MM.1S (cell line): ENCODE results near the gene HM13.

Experiments
- DNase-seq: peaks from one replicate; pipeline ENCODE4 v3.0.0-alpha.2; 2015
- H2AFZ ChIP-seq: fragments of 300-600 bp; sonication (generic); 2 replicates; pipeline ENCODE4 v1.6.0; 2016; ENCODE audit warnings: antibody characterized with exemption, low read length
- H3F3A ChIP-seq: fragments of 300-600 bp; sonication (generic); 2 replicates; pipeline ENCODE4 v1.6.1; 2016; ENCODE audit warnings: mild to moderate bottlenecking, antibody characterized with exemption, low read length, moderate library complexity, mixed read lengths; ENCODE audit not compliant: insufficient read depth
- H3K27ac ChIP-seq: fragments of 300-600 bp; sonication (generic); 2 replicates; pipeline ENCODE4 v1.5.1; 2016; ENCODE audit warnings: mild to moderate bottlenecking, low read length
- H3K27me3 ChIP-seq: fragments of 300-600 bp; sonication (generic); replicated peaks from 2 replicates; pipeline ENCODE4 v1.6.0; 2016; ENCODE audit warnings: low read length; ENCODE audit not compliant: insufficient read depth
- H3K36me3 ChIP-seq: fragments of 300-600 bp; sonication (generic); replicated peaks from 2 replicates; pipeline ENCODE4 v1.6.1; 2016; ENCODE audit warnings: mild to moderate bottlenecking, low read length, mixed read lengths; ENCODE audit not compliant: insufficient read depth
- H3K4me1 ChIP-seq: fragments of 300-600 bp; sonication (generic); 2 replicates; pipeline ENCODE4 v1.6.1; 2016; ENCODE audit warnings: low read length, mixed read lengths
- H3K4me2 ChIP-seq: fragments of 300-600 bp; sonication (generic); 2 replicates; pipeline ENCODE4 v1.6.0; 2016; ENCODE audit warnings: low read depth, low read length
- H3K4me3 ChIP-seq: fragments of 300-600 bp; sonication (generic); 2 replicates; pipeline ENCODE4 v1.5.1; 2016; ENCODE audit warnings: low read length, mixed read lengths
- H3K79me2 ChIP-seq: fragments of 300-600 bp; sonication (generic); 2 replicates; pipeline ENCODE4 v1.6.1; 2016; ENCODE audit warnings: mixed run types, low read length, mixed read lengths
- H3K9ac ChIP-seq: fragments of 300-600 bp; sonication (generic); 2 replicates; pipeline ENCODE4 v1.6.1; 2016; ENCODE audit warnings: low read length, mixed read lengths
- H3K9me2 ChIP-seq: fragments of 300-600 bp; sonication (generic); replicated peaks from 2 replicates; pipeline ENCODE4 v1.6.1; 2016; ENCODE audit warnings: mild to moderate bottlenecking, low read length, mixed read lengths; ENCODE audit not compliant: insufficient read depth
- H3K9me3 ChIP-seq: fragments of 300-600 bp; sonication (generic); replicated peaks from 2 replicates; pipeline ENCODE4 v1.6.1; 2016; ENCODE audit warnings: mild to moderate bottlenecking, low read length, mixed read lengths; ENCODE audit not compliant: insufficient read depth
- H4K20me1 ChIP-seq: fragments of 300-600 bp; sonication (generic); 2 replicates; pipeline ENCODE4 v1.6.1; 2016; ENCODE audit warnings: mild to moderate bottlenecking, low read length, moderate library complexity, mixed read lengths; ENCODE audit not compliant: insufficient read depth
- CTCF ChIP-seq: fragments of 300-600 bp; sonication (generic); IDR thresholded peaks from 2 replicates; pipeline ENCODE4 v1.5.1; 2016; ENCODE audit warnings: antibody characterized with exemption, low read length, mixed read lengths
- EZH2 ChIP-seq: fragments of 300-600 bp; sonication (generic); optimal IDR thresholded peaks from 2 replicates; pipeline ENCODE3; 2017; ENCODE audit warnings: low read depth, mild to moderate bottlenecking, antibody characterized with exemption, low read length, mixed read lengths
- EZH2phosphoT487 ChIP-seq: fragments of 300-600 bp; sonication (generic); IDR thresholded peaks from 2 replicates; pipeline ENCODE4 v1.6.1; 2018; ENCODE audit warnings: antibody characterized with exemption, low read length

Gene HM13

GRCh38 chr20:31542201-31542842 lies 28.1 kb downstream of the HM13 start:
- TF ChIP-seq EZH2 (no peak), EZH2phosphoT487 (no peak), CTCF (no peak)
- no peaks in the 10 kb centered on the region for H3K9me2 ChIP-seq
- no peak overlapping the region for H2AFZ ChIP-seq
- no peak overlapping the region for H3K27ac ChIP-seq
- H3K9me3 ChIP-seq: no peaks in the 10 kb centered on the region
- H3K4me2 ChIP-seq: no peak overlapping the region
- H3F3A ChIP-seq: peaks cover 14% of the 10 kb centered on the region; the same call in 1 of the 2 replicates
- DNase-seq: no peak
- H3K79me2 ChIP-seq: peaks cover 87% of the 10 kb centered on the region
- no peaks in the 10 kb centered on the region for H3K27me3 ChIP-seq
- peaks cover 6% of the 10 kb centered on the region; the same call in 1 of the 2 replicates for H3K4me1 ChIP-seq
- no peak overlapping the region for H3K4me3 ChIP-seq
- H4K20me1 ChIP-seq: peaks cover 10% of the 10 kb centered on the region; the same call in 1 of the 2 replicates
- H3K36me3 ChIP-seq: peaks cover 19% of the 10 kb centered on the region
- no peak overlapping the region for H3K9ac ChIP-seq

- no peaks in the 10 kb centered on the region for H3K27me3 ChIP-seq
- H3K4me2 ChIP-seq: no peak overlapping the region
- DNase-seq: no peak
- H3K9ac ChIP-seq: no peak overlapping the region
- no peak overlapping the region for H3K27ac ChIP-seq
- peaks cover 1% of the 10 kb centered on the region; the same call in 1 of the 2 replicates for H3K4me1 ChIP-seq
- H3K9me2 ChIP-seq: no peaks in the 10 kb centered on the region
- H2AFZ ChIP-seq: no peak overlapping the region
- H3K4me3 ChIP-seq: no peak overlapping the region
- peaks cover 9% of the 10 kb centered on the region; the same call in 1 of the 2 replicates for H4K20me1 ChIP-seq
- H3K9me3 ChIP-seq: no peaks in the 10 kb centered on the region
- peaks cover 14% of the 10 kb centered on the region; the same call in 1 of the 2 replicates for H3F3A ChIP-seq
- no peak for TF ChIP-seq EZH2phosphoT487
- no peak for TF ChIP-seq CTCF
- no peak for TF ChIP-seq EZH2
- peaks cover 17% of the 10 kb centered on the region for H3K36me3 ChIP-seq
- H3K79me2 ChIP-seq: peaks cover 87% of the 10 kb centered on the region
These were observed 28.7 kb downstream of the HM13 start for GRCh38 chr20:31542963-31543362.

GRCh38 chr20:31543966-31544598 lies 29.8 kb downstream of the HM13 start:
- Histone ChIP-seq H3K27ac (no peak overlapping the region), H3K4me2 (no peak overlapping the region), H3K9me2 (no peaks in the 10 kb centered on the region), H3K9ac (no peak overlapping the region), H3K4me3 (no peak overlapping the region), H3K79me2 (peaks cover 87% of the 10 kb centered on the region), H3K9me3 (no peaks in the 10 kb centered on the region), H2AFZ (no peak overlapping the region), H3K36me3 (peaks cover 13% of the 10 kb centered on the region), H3K4me1 (no peaks in the 10 kb centered on the region), H3F3A (peaks cover 11% of the 10 kb centered on the region; the same call in 1 of the 2 replicates), H4K20me1 (peaks cover 1% of the 10 kb centered on the region; the same call in 1 of the 2 replicates), H3K27me3 (no peaks in the 10 kb centered on the region)
- TF ChIP-seq CTCF: no peak
- no peak for TF ChIP-seq EZH2phosphoT487
- no peak for TF ChIP-seq EZH2
- no peak for DNase-seq
